GM11168 (cell line): ENCODE data around the gene SLC35G2.
"Not testable (repeated sequence)": the region's sequence is repeated elsewhere in the genome, so short reads cannot be mapped to it uniquely, and the experiment has no call there.

ENCODE experiments used
- in situ Hi-C: fragments of 300-500 bp; cut with MboI; formaldehyde crosslinking; loops from one replicate; pipeline ENCODE4 v1.12.0; 2022; ENCODE audit warnings: low sequenced_read_pairs; ENCODE audit not compliant: unreplicated experiment

SLC35G2 gene

DNA sequence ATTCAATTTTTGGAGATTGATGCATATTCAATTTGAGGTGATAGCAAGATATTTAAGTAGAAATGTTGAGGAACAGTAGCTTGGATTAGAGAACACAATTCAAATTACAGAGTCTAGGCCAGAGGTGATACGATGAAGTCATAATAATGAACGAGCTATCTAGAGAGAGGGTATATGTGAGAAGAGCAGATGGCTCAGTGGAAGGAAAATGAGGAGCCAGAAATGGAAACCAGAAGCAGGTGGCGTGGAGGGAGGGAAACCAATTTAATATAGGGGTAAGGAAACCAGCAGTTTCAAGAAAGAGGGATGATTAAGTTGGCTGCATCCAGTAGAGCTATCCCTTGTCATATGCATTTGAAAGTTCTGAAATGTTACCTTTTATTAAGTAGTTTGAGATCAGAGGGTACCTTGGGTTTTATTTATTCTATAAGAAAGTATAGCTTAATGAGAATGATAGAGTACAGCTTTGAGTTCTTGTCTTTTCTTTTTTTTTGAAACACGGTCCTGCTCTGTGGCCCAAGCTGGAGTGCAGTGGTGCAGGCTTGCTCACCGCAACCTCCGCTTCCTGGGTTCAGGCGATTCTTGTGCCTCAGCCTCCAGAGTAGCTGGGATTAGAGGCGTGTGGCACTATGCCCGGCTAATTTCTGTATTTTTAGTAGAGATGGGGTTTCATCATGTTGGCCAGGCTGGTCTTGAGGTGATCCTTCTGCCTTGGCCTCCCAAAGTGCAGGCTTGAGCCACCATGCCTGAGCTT lies 65.2 kb downstream of the SLC35G2 start:
- in situ Hi-C loops: no loop called here

DNA sequence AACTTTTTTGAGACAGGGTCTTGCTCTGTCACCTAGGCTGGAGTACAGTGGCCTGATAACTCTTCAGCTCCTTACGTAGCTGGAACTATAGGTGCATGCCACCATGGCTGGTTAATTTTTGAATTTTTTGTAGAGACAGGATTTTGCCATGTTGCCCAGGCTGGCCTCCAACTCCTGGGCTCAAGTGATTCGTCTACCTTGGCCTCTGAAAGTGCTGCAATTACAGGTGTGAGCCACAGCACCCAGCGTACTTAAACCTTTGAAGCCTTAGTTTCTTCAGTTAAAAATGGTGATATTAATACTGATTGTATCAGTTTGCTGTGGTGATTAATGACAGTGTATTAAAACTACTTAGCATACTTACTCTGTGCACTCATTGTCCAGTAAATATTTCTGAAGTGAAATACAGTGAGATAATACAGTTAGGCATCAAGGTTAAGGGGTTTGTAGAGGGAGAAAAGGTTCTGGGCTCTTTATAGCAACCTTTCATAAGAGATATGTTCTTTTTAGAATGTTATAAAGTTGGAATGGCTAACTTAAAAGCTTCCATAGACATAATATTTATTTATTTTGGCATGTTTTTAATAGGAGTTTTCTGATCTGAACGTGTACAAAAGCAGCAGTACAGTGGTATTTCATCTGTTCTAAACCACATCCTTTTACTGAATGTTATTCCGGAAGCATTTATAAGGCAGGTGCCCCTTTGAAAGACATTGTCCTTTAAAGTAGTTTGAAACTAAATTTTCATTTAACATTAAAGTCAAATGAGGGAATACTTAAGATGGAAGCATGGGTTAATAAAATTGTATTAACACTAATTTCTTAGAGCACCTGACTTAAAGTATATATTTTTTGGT lies 66.7 kb downstream of the SLC35G2 start:
- in situ Hi-C loops: no loop called here

DNA sequence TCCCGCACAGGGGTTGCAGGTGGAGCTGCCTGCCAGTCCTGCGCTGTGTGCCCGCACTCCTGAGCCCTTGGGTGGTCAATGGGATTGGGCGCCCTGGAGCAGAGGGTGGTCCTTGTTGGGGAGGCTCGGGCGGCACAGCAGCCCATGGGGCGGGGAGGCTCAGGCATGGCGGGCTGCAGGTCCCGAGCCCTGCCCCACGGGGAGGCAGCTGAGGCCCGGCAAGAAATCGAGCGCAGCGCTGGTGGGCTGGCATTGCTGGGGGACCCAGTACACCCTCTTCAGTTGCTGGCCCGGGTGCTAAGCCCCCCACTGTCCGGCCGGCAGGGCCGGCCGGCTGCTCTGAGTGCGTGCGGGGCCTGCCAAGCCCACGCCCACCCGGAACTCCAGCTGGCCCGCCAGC lies 71.0 kb downstream of the SLC35G2 start:
- in situ Hi-C loops: no loop called here

DNA sequence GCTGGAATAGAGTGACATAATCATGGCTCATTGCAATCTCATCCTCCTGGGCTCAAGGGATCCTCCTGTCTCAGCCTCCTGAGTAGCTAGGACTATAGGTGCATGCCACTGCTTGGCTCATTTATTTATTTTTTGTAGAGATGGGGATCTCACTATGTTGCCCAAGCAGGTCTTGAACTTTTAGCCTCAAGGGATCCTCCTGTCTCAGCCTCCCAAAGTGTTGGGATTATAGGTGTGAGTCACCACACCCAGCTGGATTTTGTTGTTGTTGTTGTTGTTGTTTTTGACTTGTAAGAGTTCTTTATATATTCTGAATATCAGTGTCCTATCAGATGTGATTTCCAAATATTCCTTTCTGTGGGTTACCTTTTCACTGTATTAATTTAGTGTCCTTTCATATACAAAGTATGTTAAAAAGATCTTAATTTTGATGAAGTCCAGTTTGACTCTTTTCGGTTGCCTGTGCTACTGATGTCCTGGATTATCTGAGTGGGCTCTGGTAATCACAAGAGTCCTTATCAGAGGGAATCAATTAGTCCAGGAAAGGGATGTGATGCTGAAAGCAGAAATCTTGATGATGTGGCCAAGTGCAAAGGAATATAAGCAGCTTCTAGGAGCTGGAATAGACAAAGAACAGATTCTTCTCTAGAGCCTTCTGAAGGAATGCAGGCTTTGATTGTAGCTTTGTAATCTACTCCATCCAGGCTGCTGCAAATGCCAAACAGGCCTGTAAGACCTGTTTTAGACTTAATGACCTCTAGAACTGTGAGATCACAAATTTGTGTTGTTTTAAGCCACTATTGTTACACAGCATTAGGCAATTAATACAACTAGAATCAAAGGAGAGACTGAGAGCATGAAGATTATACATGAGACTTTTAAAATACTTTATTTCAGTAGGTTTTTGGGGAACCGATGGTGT lies 73.3 kb downstream of the SLC35G2 start:
- in situ Hi-C loops: no loop called here

DNA sequence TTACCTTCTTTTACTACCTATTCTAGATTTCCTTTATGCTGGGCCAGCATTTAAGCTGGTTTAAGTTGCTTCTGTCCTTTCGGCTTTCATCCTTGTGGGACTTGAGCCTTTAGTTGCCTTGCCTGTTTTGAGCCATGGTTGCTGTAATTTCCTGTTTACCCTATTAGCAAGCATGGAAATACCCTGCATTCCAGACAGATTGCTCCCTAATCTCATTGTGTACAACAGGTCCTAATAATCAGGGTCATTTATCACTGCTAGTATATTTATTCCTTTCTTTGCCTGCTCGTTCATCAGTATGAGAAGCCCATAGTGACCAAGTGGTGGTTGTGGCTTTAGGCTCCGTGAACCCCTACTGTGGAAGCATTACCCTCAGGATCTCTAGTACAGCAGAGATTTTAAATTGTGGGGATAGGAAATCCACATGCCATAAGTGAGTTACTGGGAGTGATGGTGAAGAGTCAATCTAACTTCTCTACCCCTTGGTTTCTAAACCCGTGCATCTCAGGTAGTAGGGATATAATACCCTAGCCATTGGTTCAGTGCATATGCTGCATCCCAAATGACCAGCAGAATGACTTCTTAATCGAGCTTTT lies 75.0 kb downstream of the SLC35G2 start:
- in situ Hi-C loops: no loop called here

DNA sequence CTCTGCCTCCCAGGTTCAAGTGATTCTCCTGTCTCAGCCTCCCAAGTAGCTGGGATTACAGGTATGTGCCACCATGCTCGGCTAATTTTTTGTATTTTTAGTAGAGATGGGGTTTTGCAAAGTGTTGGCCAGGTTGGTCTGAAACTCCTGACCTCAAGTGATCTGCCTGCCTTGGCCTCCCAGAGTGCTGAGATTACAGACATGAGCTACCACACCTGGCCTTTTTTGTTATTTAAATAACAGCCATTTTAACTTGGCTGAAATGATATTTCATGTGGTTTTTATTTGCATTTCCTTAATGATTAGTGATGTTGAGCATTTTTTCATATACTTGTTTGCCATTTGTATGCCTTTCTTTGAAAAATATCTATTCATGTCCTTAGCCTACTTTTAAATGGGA lies 78.2 kb downstream of the SLC35G2 start:
- in situ Hi-C loops: not testable (repeated sequence)

DNA sequence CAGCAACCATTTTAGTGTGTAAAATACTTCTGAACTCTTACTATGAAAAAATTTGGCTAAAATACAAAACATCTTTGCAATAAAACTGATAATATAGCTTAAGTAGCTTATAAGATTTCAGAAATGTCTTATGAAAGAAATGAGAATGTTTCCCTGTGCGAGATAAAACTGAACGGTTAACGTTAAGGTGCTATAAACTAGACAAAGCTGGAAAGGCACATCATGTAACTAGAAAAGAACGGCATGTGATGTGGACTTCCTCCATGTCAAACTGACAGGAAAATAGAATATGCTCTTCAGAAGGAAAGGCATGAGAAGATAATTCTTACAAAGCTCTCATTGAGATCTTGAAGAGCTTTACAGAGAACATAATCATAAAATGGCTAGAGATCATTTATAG lies 79.6 kb downstream of the SLC35G2 start:
- in situ Hi-C loops: no loop called here

DNA sequence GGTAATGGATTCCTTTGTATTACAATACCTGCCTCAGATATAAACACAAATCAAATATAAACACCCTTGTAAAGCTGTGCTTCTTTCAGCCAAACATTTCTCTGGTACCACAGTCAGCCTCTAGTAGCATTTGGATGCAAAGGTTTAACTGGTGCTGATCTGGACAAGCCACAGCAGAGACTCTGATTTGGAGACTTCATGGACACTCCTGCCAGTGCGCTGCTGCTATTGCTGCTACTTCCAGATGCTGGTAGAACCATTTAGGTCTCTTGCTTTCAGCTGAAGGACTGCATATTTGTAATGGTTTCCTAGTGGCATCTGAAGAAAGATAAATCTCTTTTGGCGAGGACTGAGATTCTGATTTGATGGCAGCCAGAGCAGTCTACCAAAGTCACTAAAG lies 80.0 kb downstream of the SLC35G2 start:
- in situ Hi-C loops: no loop called here

DNA sequence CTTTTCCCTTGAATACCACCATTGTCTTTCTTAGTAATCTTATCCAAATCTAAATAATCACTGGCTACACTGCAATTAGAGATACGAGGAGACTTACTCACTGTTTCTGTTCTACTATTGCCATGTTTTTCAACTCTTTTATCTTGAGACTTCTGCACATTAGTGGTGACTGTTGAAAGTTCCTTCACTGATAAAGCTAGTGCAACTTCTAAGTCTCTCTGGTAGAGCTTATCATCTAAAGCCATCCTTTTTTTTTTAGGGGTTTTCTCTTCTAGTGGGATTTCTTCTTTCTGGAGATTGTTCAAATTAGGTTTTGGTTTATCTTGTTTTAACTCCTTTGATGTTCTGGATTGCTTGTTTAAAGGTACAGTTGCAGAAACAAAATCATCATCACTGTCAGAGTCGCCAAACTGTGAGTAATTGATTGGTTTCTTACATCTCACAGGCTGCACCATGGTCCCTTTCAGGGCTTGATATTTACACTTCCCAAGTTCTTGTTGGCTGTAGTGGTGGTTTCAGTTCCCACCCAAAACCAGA lies 80.8 kb downstream of the SLC35G2 start:
- in situ Hi-C loops: no loop called here

DNA sequence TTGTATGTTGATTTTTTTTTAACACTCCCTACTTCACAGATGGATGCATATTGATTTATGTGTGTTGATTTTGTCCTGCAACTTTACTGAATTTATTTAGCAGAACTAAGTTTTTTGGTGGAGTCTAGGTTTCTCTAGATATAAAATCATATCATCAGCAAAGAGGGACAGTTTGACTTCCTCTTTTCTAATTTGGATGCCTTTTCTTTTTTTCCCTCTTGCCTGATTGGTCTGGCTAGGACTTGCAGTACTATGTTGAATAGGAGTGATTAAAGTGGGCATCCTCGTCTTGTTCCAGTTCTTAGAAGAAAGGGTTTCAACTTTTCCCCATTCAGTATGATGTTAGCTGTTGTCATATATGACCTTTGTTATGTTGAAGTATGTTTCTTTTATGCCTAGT lies 81.8 kb downstream of the SLC35G2 start:
- in situ Hi-C loops: not testable (repeated sequence)

DNA sequence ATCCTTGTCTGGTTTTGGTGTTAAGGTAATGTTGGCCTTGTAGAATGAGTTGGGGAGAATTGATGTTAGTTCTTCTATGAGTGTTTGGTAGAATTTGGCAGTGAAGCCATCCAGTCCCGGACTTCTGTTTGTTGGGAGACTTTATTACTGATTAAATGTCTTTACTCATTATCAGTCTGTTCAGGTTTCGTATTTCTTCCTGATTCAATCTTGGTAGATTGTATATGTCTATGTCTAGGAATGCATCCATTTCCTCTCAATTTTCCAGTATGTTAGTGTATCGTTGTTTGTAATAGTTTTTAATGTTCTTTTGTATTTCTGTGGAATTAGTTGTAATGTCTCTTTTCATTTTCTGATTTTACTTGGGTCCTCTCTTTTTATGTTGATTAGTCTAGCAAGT lies 82.5 kb downstream of the SLC35G2 start:
- in situ Hi-C loops: no loop called here

DNA sequence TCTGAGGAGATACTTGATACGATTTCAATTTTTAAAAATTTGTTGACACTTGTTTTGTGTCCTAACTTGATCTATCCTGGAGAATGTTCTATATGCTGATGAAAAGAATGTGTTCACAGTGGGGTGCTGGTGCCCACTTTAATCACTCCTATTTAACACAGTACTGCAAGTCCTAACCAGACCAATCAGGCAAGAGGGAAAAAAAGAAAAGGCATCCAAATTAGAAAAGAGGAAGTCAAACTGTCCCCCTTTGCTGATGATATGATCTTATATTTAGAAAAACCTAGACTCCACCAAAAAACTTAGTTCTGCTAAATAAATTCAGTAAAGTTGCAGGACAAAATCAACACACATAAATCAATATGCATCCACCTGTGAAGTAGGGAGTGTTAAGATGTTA lies 83.6 kb downstream of the SLC35G2 start:
- in situ Hi-C loops: not testable (repeated sequence)

DNA sequence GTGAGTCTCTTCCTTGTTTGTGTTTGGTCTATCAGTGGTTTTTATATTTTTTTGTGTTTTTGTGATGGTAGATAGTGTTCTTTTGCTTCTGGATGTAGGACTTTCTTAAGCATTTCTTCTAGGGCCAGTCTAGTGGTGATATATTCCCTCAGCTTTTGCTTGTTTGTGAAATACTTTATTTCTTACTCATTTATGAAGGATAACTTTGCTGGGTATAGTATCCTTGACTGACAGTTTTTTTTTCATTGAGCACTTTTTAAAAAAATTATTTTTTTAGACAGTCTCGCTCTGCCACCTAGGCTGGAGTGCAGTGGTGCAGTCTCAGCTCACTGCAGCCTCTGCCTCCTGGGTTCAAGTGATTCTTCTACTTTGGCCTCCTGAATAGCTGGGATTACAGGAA lies 85.0 kb downstream of the SLC35G2 start:
- in situ Hi-C loops: no loop called here

DNA sequence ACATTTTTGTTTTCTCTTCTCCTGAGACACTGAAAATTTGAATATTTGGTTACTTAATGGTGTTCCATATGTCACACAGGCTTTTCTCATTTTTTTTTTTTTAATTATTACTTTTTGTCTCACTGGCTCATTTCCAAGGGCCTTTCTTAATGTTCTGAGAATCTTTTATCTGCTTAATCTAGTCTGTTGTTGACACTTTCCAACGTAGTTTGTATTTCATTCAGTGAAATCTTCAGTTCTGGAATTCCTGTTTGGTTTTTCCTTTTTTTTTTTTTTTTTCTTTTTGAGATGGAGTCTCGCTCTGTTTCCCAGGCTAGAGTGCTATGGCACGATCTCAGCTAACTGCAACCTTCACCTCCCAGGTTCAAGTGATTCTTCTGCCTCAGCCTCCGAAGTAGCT lies 85.8 kb downstream of the SLC35G2 start:
- in situ Hi-C loops: no loop called here
